ENCODE results near the gene DHCR24. TPM values are rescaled to one million over a fixed set of nuclear protein-coding genes. Genes with fewer than 3 reads are reported as not detected.
A peak's percentile ranks its signal among the peaks of the same experiment; 100 is the strongest.

The DHCR24 gene
- total RNA-seq, 1 donor from 2014 or later = 181 TPM

DNA sequence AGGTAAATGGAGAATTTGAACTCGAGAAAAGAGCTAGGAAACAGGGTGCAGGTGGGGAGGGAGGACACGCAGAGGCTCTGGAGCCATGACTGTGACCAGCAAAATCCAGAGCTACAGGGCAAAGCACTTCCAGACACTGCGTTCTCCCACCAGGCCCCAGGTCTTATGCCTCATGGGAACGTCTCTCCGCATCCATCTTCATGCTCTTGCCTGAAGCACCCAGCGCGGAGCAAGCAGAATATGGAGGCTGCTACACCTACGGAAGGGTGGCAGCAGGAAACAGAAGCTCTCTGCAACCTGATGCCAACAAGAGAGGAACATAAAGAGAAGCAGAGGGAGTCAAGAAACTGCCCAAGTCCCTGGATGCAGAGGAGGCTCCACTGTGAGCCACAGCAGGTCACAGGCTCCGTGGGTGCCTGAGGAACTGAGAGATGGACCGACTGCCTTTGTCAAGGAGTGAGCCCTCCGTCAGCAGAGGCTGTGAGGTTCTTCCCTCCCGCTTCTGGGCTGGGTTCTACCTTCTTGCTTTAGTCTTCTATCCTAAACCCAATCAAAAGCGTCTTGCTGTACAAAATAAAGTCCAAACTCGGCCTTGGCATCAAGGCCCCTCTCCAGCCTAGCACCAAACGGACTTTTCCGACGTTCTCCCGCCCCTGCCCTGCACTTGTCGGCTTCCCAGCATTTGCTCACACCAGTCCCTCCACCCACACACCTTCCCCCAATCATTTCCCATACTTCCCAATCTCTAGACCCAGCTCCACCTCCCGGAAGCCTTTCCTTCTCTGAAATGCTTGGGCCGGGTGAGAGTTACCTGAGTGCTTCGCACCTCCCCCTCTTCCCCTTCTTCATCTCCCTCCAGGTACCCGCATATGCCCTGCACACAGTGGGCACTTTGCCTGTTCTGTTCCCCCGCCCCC is 930 bp downstream of the DHCR24 start:
- peak overlapping the region; percentile 44 for H3K27ac Mint-ChIP-seq (ENCODE audit: unreplicated experiment)
- H3K9me3 Mint-ChIP-seq (ENCODE audit: unreplicated experiment) = no peaks in the 10 kb centered on the region
- TF ChIP-seq, protein P1, sequence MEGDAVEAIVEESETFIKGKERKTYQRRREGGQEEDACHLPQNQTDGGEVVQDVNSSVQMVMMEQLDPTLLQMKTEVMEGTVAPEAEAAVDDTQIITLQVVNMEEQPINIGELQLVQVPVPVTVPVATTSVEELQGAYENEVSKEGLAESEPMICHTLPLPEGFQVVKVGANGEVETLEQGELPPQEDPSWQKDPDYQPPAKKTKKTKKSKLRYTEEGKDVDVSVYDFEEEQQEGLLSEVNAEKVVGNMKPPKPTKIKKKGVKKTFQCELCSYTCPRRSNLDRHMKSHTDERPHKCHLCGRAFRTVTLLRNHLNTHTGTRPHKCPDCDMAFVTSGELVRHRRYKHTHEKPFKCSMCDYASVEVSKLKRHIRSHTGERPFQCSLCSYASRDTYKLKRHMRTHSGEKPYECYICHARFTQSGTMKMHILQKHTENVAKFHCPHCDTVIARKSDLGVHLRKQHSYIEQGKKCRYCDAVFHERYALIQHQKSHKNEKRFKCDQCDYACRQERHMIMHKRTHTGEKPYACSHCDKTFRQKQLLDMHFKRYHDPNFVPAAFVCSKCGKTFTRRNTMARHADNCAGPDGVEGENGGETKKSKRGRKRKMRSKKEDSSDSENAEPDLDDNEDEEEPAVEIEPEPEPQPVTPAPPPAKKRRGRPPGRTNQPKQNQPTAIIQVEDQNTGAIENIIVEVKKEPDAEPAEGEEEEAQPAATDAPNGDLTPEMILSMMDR (IDR thresholded peaks at IDR 0.05; ENCODE audit: unreplicated experiment) = no peak
- peak overlapping the region; percentile 98 for H3K4me3 Mint-ChIP-seq (ENCODE audit: unreplicated experiment)
- peaks cover 2% of the 10 kb centered on the region for H3K27me3 Mint-ChIP-seq (ENCODE audit: unreplicated experiment)
- H3K36me3 Mint-ChIP-seq (ENCODE audit: low read depth, unreplicated experiment) = peaks cover 19% of the 10 kb centered on the region
- DNase-seq (ENCODE audit: low spot score) = peak; percentile 11
- peaks cover 41% of the 10 kb centered on the region for H3K4me1 Mint-ChIP-seq (ENCODE audit: unreplicated experiment)

- Mint-ChIP-seq H3K4me1 (ENCODE audit: unreplicated experiment) (peaks cover 41% of the 10 kb centered on the region), H3K27me3 (ENCODE audit: unreplicated experiment) (peaks cover 2% of the 10 kb centered on the region), H3K27ac (ENCODE audit: unreplicated experiment) (no peak overlapping the region), H3K9me3 (ENCODE audit: unreplicated experiment) (no peaks in the 10 kb centered on the region), H3K4me3 (ENCODE audit: unreplicated experiment) (peak overlapping the region; percentile 98), H3K36me3 (ENCODE audit: low read depth, unreplicated experiment) (peaks cover 19% of the 10 kb centered on the region)
- TF ChIP-seq, protein P1 (IDR thresholded peaks at IDR 0.05; ENCODE audit: unreplicated experiment) = no peak
- DNase-seq (ENCODE audit: low spot score) = no peak
These were observed 1.7 kb downstream of the DHCR24 start for GRCh38 chr1:54885237-54885679.

GRCh38 chr1:54884768-54885167 is 2.2 kb downstream of the DHCR24 start:
- H3K36me3 Mint-ChIP-seq (ENCODE audit: low read depth, unreplicated experiment) = peaks cover 23% of the 10 kb centered on the region
- TF ChIP-seq, protein P1 (IDR thresholded peaks at IDR 0.05; ENCODE audit: unreplicated experiment) = no peak
- peaks cover 2% of the 10 kb centered on the region for H3K27me3 Mint-ChIP-seq (ENCODE audit: unreplicated experiment)
- peak overlapping the region; percentile 98 for H3K4me3 Mint-ChIP-seq (ENCODE audit: unreplicated experiment)
- H3K9me3 Mint-ChIP-seq (ENCODE audit: unreplicated experiment) = no peaks in the 10 kb centered on the region
- no peak overlapping the region for H3K27ac Mint-ChIP-seq (ENCODE audit: unreplicated experiment)
- H3K4me1 Mint-ChIP-seq (ENCODE audit: unreplicated experiment) = peaks cover 41% of the 10 kb centered on the region
- no peak for DNase-seq (ENCODE audit: low spot score)

DNA sequence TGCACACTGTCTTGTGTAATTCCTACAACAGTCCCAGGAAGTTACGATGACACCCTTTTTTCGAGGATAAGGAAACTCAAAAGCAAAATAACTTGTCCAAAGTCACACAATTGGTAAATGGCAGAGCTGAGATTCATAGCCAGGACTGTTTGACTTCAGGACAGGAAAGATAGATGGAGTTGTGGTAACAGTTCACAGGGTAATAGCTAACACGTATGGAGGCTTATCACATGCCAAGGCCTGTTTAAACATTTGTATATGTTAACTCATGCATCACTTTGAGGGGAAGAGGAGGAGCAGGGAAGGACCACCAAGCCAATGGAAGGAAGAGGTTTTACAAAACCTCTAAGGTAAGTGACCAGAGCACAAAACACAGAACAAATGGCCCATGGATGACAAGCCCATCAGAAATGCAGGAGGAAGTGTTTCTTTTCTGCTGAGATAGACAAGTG is 2.8 kb downstream of the DHCR24 start:
- Mint-ChIP-seq H3K36me3 (ENCODE audit: low read depth, unreplicated experiment) (peaks cover 23% of the 10 kb centered on the region), H3K27me3 (ENCODE audit: unreplicated experiment) (peaks cover 2% of the 10 kb centered on the region), H3K4me3 (ENCODE audit: unreplicated experiment) (no peak overlapping the region), H3K27ac (ENCODE audit: unreplicated experiment) (no peak overlapping the region), H3K9me3 (ENCODE audit: unreplicated experiment) (no peaks in the 10 kb centered on the region), H3K4me1 (ENCODE audit: unreplicated experiment) (peaks cover 41% of the 10 kb centered on the region)
- DNase-seq (ENCODE audit: low spot score) = no peak
- TF ChIP-seq, protein P1 (IDR thresholded peaks at IDR 0.05; ENCODE audit: unreplicated experiment) = no peak
